Measurements from ENCODE around the gene RAI1. TPM values are rescaled to one million over a fixed set of nuclear protein-coding genes. Genes with fewer than 3 reads are reported as not detected.
A peak's percentile ranks its signal among the peaks of the same experiment; 100 is the strongest.

Gene RAI1
- total RNA-seq, 2 donors from 2014 or later = 35.9 to 42.9 TPM

GRCh38 chr17:17836818-17837379 lies 155.6 kb downstream of the RAI1 start, which contains the start of gene SREBF1:
TSS of gene SREBF1 (minus strand) at chr17:17836986. CDS start at chr17:17836817, 169 bp downstream.
- peaks cover 12% of the 10 kb centered on the region for H3K4me1 ChIP-seq (ENCODE audit: control insufficient read depth, insufficient read depth, low read length)
- H3K4me3 Mint-ChIP-seq = peak within 1 kb of the TSS; percentile 74
- H3K27ac Mint-ChIP-seq = peak within 1 kb of the TSS; percentile 99
- H3K27ac ChIP-seq (ENCODE audit: low read depth, low read length) = peak within 1 kb of the TSS; percentile 90
- DNase-seq = peak; percentile 90
- H3K4me3 ChIP-seq (ENCODE audit: low read length) = peak within 1 kb of the TSS; percentile 83
- H3K27me3 ChIP-seq (ENCODE audit: control insufficient read depth, insufficient read depth, low read length, poor library complexity, severe bottlenecking) = no peaks in the 10 kb centered on the region
- H3K4me1 Mint-ChIP-seq = peaks cover 44% of the 10 kb centered on the region
- peaks cover 15% of the 10 kb centered on the region for H3K36me3 Mint-ChIP-seq (ENCODE audit: low read depth)
- peak within 1 kb of the TSS; percentile 93 for H3K9ac ChIP-seq (ENCODE audit: extremely low read depth, low read length, poor library complexity, severe bottlenecking)
- no peaks in the 10 kb centered on the region for H3K27me3 Mint-ChIP-seq (ENCODE audit: insufficient read depth)
- no peaks in the 10 kb centered on the region for H3K9me3 ChIP-seq (ENCODE audit: control insufficient read depth, low read length)
- TF ChIP-seq CTCF (conservative IDR thresholded peaks at IDR 0.05) = no peak
- WGBS, 2 experiments (ENCODE audit: insufficient coverage in 1 of 2, insufficient read length in 1 of 2) = 4 to 9% methylated on average over 11 to 52 of the region's 52 CpGs
- H3K9me3 Mint-ChIP-seq = no peaks in the 10 kb centered on the region
- H3K36me3 ChIP-seq (ENCODE audit: control insufficient read depth, insufficient read depth, low read length) = peaks cover 10% of the 10 kb centered on the region

GRCh38 chr17:17837380-17837821 lies 156.1 kb downstream of the RAI1 start:
- WGBS, 2 experiments (ENCODE audit: insufficient coverage in 1 of 2, insufficient read length in 1 of 2) = 75 to 76% methylated on average over 3 of the region's 3 CpGs
- peak; percentile 84 for DNase-seq
- H3K9ac ChIP-seq (ENCODE audit: extremely low read depth, low read length, poor library complexity, severe bottlenecking) = peak overlapping the region; percentile 22
- H3K27me3 ChIP-seq (ENCODE audit: control insufficient read depth, insufficient read depth, low read length, poor library complexity, severe bottlenecking) = no peaks in the 10 kb centered on the region
- peak overlapping the region; percentile 83 for H3K4me3 ChIP-seq (ENCODE audit: low read length)
- H3K36me3 Mint-ChIP-seq (ENCODE audit: low read depth) = peaks cover 11% of the 10 kb centered on the region
- H3K4me1 Mint-ChIP-seq = peaks cover 42% of the 10 kb centered on the region
- no peaks in the 10 kb centered on the region for H3K9me3 Mint-ChIP-seq
- TF ChIP-seq CTCF (conservative IDR thresholded peaks at IDR 0.05) = no peak
- peaks cover 5% of the 10 kb centered on the region for H3K36me3 ChIP-seq (ENCODE audit: control insufficient read depth, insufficient read depth, low read length)
- no peaks in the 10 kb centered on the region for H3K9me3 ChIP-seq (ENCODE audit: control insufficient read depth, low read length)
- H3K4me1 ChIP-seq (ENCODE audit: control insufficient read depth, insufficient read depth, low read length) = peaks cover 12% of the 10 kb centered on the region
- H3K27ac Mint-ChIP-seq = peak overlapping the region; percentile 99
- peak overlapping the region; percentile 90 for H3K27ac ChIP-seq (ENCODE audit: low read depth, low read length)
- H3K27me3 Mint-ChIP-seq (ENCODE audit: insufficient read depth) = no peaks in the 10 kb centered on the region
- H3K4me3 Mint-ChIP-seq = peak overlapping the region; percentile 74

- H3K27ac ChIP-seq (ENCODE audit: low read depth, low read length) = peak overlapping the region; percentile 90
- WGBS, 2 experiments (ENCODE audit: insufficient coverage in 1 of 2, insufficient read length in 1 of 2) = 72 to 90% methylated on average over 6 to 11 of the region's 11 CpGs
- peak overlapping the region; percentile 22 for H3K9ac ChIP-seq (ENCODE audit: extremely low read depth, low read length, poor library complexity, severe bottlenecking)
- Mint-ChIP-seq H3K4me1 (peaks cover 46% of the 10 kb centered on the region), H3K27me3 (ENCODE audit: insufficient read depth) (no peaks in the 10 kb centered on the region), H3K9me3 (no peaks in the 10 kb centered on the region), H3K36me3 (ENCODE audit: low read depth) (peaks cover 10% of the 10 kb centered on the region), H3K27ac (peak overlapping the region; percentile 99), H3K4me3 (peak overlapping the region; percentile 74)
- no peaks in the 10 kb centered on the region for H3K9me3 ChIP-seq (ENCODE audit: control insufficient read depth, low read length)
- peaks cover 12% of the 10 kb centered on the region for H3K4me1 ChIP-seq (ENCODE audit: control insufficient read depth, insufficient read depth, low read length)
- H3K27me3 ChIP-seq (ENCODE audit: control insufficient read depth, insufficient read depth, low read length, poor library complexity, severe bottlenecking) = no peaks in the 10 kb centered on the region
- H3K36me3 ChIP-seq (ENCODE audit: control insufficient read depth, insufficient read depth, low read length) = peaks cover 5% of the 10 kb centered on the region
- no peak for TF ChIP-seq CTCF (conservative IDR thresholded peaks at IDR 0.05)
- DNase-seq = peak; percentile 93
- no peak overlapping the region for H3K4me3 ChIP-seq (ENCODE audit: low read length)
Observed at GRCh38 chr17:17837966-17838962, 157.0 kb downstream of the RAI1 start.

Measured in endodermal cell (in vitro differentiated cells).